HG03439 (cell line): ENCODE measurements around the gene GNA15.
A peak's percentile ranks its signal among the peaks of the same experiment; 100 is the strongest.
"Not testable (repeated sequence)": the region's sequence is repeated elsewhere in the genome, so short reads cannot be mapped to it uniquely, and the experiment has no call there.

Experiments used
- ATAC-seq: cut with Tn5 transposase; IDR thresholded peaks from one replicate; pipeline ENCODE4 v1.9.1; 2021; ENCODE audit warnings: mild to moderate bottlenecking, moderate library complexity; ENCODE audit not compliant: unreplicated experiment

The GNA15 gene

DNA sequence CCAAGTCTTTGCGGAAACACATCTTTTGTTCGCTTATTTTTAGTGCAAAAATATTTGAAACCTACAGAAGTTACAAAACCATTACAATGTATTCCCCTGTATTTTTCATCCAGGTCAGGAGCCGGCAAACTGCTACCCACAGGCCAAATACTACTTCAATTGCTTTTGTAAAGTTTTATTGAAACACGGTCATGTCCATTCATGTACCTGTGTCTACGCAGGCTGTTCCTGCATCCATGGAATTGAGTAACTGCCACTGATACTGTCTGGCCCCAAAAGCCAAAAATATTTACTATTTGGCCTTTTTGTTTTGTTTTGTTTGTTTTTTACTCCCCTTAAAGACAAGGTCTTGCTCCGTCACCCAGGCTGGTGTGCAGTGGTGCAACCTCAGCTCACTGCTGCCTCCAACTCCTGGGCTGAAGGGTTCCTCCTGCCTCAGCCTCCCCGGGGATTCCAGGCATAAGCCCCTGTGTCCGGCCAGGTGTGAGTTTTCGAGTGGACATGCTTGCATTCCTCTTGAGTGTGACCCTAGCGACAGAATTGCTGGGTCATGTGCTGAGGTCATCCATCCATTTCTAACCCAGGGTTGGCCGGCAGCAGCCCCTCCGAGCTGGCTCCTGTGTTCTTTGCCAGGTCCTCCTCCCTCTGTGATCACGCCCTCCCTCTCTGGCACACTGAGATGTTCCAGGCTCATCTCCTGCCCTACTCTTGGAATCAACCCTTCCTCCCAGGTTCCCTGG lies 31.9 kb downstream of the GNA15 start:
- ATAC-seq: no peak

DNA sequence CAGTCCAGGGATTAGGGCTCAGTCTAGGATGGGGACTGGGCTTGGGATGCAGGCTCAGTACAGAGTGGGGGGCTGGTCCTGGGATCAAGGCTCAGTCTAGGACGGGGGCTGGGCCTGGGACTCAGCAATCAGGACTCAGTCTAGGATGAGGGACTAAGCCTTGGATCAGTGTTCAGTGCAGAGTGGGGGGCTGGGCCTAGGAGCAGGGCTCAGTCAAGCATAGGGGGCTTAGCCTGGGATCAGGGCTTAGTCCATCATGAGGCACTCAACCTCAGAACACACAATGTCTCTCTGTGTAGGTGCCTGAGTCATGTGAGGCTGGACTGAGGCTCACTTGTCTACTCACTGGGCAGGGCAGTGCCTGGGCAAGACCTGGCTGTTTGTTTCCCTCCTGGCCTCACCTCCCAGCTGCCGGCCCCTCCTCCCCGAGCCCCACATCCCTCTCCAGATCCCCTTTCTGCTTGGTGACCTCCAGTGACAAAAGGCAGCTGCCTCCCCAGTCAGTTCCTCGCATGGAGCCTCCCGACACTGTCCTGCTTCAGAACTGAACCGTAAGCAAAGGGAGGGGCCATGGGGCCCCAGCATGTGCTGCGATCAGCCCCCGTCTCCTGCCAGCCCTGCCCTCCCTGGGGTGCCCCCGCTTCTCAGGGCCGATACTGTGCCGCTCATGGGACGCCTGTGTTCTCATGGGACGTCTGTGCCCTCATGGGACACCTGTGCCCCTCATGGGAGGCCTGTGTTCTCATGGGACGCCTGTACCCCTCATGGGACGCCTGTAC lies 36.2 kb downstream of the GNA15 start:
- no peak for ATAC-seq

DNA sequence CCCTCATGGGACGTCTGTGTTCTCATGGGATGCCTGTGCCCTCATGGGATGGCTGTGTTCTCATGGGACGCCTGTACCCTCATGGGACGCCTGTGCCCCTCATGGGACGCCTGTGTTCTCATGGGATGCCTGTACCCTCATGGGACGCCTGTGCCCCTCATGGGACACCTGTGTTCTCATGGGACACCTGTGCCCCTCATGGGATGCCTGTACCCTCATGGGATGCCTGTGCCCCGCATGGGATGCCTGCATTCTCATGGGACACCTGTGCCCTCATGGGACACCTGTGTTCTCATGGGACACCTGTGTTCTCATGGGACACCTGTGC lies 36.8 kb downstream of the GNA15 start:
- ATAC-seq: not testable (repeated sequence)

- ATAC-seq: no peak
Measured at GRCh38 chr19:3175781-3176714, 40.2 kb downstream of the GNA15 start.

GRCh38 chr19:3176715-3177501 lies 41.1 kb downstream of the GNA15 start:
- no peak for ATAC-seq

GRCh38 chr19:3178377-3178972 lies 42.6 kb downstream of the GNA15 start, which contains the start of gene S1PR4:
S1PR4 (plus strand) TSS chr19:3178769; CDS start chr19:3178793, 24 bp downstream.
- peak; percentile 31 for ATAC-seq

- ATAC-seq: peak; percentile 6
Measured at GRCh38 chr19:3178973-3179738, 43.3 kb downstream of the GNA15 start.

- peak; percentile 24 for ATAC-seq
Measured at GRCh38 chr19:3179739-3180293, 44.0 kb downstream of the GNA15 start.

DNA sequence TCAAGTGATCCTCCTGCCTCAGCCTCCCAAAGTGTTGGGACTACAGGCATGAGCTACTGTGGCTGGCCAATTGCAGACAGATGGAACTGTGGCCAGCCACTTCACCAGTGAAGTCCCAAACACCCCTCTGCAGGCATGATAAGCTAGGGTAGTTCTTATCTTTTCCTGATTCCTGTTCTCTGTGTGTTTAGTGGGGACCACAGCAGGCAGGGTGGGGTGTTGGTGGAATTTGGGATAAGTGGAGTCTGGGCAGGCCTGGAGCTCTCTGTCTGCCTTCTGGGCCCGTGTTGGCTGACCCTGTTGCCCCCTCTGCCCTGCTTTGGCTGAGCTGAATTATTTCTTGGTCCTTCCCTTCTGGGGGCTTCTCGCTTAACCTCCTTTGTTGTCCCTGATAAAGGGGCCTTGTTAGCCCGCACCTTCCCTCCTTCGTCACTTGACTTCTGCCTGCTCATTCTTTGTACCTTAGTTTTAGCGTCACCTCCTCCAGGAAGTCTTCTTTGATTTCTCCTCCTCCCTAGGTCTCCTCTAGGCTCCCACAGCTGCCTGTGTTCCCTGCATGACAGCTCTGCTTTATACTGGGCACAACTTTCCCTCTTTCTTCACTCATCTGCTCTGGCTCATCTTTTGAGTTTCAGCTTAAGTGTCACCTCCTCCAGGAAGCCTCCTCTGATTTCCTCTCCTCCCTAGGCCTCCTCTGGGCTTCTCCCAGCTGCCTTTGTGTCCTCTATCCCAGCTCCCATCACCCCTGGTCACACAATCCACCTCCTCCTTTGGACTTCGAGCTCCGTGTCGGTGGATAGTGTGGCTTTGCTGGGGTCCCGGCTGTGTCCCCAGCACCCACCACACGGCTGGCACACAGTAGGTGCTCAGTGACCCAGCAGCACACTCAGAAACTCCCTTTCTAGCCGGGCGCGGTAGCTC lies 48.1 kb downstream of the GNA15 start:
- no peak for ATAC-seq

DNA sequence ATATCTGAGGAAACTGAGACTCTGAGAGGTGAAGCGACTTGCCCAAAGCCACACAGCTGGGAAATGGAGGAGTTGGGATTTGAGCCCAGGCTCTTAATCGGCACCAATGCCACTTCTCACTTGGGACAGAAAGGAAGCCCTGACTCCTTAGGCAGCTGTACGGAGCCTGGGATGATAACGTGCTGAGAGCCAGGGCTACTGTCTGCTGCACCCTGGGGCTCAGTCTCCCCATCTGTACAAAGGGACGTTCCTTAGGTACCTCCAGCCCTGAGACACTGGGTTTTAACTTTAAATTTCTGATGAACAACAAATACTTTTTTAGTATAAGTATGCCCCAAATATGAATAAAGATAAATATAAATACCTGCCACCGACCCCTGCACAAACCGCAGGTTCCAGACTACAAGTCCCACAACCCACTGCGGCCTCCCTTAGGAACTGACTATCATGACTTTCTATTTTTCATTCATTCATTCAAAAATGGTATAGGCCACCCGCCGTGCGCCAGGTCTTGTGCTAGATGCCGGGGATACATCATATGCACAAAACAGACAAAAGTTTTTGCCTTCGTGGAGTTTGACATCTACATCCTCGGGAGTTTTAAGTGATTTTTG lies 49.1 kb downstream of the GNA15 start:
- ATAC-seq: peak; percentile 21

- ATAC-seq: peak; percentile 71
Measured at GRCh38 chr19:3185461-3186159, 49.8 kb downstream of the GNA15 start, which contains the start of gene NCLN. NCLN (plus strand) TSS chr19:3185930; CDS start chr19:3186031, 101 bp downstream.

DNA sequence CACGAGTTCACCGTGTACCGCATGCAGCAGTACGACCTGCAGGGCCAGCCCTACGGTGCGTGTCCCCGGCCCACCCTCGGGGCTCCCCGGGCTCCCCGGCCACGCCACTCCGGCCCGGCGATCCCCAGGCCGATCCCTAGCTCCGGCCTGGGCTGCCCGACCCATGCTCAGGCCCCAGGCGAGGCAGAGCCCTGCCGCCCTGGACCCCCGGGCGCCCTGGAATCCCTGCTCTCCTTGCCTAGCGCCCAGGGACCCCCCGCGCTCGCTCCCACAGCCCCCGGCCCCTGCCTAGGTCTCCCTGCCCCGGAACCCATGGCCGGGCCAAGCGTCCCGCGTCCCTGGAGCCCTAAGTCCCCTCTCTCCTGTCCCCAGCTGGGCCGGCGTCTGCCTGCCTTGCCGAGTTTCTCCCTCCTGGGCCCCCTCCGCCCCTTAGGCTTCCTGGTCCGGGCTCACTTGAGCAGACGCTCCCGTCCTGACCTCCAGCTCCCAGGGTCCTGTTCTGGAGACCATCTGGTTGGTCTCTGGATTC lies 50.4 kb downstream of the GNA15 start:
- ATAC-seq: no peak

DNA sequence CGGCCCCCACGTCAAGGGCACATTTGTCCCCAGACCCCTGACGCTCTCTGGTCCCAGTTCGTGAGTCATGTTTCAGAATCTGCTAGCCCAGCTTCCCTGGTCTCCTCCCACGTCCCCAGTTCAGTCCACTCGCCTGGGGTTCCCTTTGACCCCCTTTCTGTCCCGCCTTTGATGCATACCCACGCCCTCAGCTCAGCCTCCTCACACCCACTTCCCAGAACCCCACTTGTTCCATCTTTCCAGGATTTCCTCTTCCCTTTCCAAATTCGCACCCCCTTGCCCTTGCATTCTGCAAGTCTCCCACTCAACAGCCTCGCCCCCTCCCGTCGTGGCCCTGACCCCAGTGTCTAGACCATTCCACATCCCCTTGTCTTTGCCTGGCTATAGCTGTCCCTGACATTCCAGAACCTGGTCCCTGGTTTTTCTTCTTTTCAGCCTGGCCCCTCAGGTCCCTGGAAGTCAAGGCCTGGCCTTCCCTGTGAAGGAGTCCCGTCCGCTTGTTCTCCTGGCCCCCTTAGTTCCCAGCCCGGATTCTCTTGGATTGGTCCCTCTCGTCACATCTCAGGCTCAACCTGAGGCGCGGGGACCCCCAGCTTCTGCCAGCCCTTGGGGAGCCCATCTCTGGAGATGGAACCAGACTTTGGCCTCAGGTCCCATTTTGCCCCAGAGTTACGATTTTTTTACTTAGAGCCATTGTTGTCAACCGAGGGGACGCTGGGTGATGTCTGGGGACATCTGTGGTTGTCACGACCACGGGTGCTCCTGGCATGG lies 51.2 kb downstream of the GNA15 start:
- ATAC-seq: no peak

DNA sequence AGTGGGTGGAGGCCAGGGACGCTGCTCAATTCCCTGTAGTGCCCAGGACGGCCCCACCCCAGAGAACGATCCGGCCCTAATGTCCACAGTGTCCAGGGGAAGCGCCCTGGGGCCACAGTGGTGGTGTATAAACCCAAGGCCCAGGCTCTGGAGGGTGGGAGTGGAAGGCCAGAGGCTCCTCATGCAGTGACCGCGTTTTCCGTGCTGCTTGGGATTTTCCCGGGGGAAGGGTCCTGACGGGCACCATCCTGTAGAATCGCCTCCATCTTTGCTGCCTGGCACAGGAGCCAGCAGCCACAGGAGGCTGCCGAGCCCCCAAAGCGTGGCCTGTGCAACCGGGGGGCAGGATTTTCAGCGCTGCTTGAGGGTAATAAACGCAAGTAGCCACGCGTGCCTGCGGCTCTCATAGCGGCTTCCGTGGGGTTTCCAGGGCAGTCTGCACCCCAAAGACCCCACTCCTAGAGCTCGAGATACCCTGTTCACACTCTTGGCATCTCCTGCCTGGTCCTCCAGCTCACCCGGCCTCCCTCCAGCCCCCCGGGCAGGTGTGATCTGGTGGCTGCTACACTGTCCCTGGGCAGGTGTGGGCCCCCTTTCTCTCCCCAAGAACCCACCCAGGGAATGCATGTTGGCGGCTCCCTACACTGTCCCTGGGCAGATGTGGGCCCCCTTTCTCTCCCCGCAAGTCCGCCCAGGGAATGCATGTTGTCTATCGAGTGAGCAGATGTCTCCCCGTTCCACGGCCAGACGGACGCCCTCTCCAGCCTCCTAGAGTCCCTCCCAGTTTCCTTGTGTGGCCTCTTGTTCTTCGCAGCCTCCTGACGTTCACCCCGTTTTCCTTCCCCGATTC lies 52.1 kb downstream of the GNA15 start:
- no peak for ATAC-seq
